SK-N-MC (cell line): ENCODE measurements around the gene DGKB.

ENCODE experiments used
- EZH2 ChIP-seq: fragments of 200-600 bp; sonication (generic); IDR thresholded peaks from one replicate; pipeline ENCODE4 v1.6.1; 2017; ENCODE audit warnings: antibody characterized with exemption
- FOXP2 ChIP-seq: optimal IDR thresholded peaks from 2 replicates; pipeline ENCODE3; 2011; ENCODE audit warnings: mild to moderate bottlenecking, moderate library complexity; ENCODE audit not compliant: insufficient read depth; ENCODE audit errors: extremely low read length, control extremely low read depth
- POLR2AphosphoS5 ChIP-seq: IDR thresholded peaks from 2 replicates; pipeline ENCODE4 v1.6.1; 2012; ENCODE audit warnings: mild to moderate bottlenecking, low read depth, low read length, borderline replicate concordance

- TF ChIP-seq POLR2AphosphoS5 = no peak
- TF ChIP-seq EZH2 = no peak
- TF ChIP-seq FOXP2 = no peak
Measured at GRCh38 chr7:14837216-14837615, 65.3 kb downstream of the DGKB start.
